GM21737 (cell line): ENCODE results near the gene ROR1.
"Not testable (repeated sequence)": the region's sequence is repeated elsewhere in the genome, so short reads cannot be mapped to it uniquely, and the experiment has no call there.

Experiments used
- ATAC-seq: cut with Tn5 transposase; IDR thresholded peaks from one replicate; pipeline ENCODE4 v1.9.1; 2021; ENCODE audit warnings: mild to moderate bottlenecking, moderate library complexity; ENCODE audit not compliant: unreplicated experiment

ROR1 gene

GRCh38 chr1:64196074-64196870, 422.5 kb downstream of the ROR1 start:
- no peak for ATAC-seq

- no peak for ATAC-seq
Measured at GRCh38 chr1:64197076-64197475, 423.3 kb downstream of the ROR1 start.

GRCh38 chr1:64199154-64199553, 425.3 kb downstream of the ROR1 start:
- ATAC-seq, result no peak

GRCh38 chr1:64200064-64200463, 426.2 kb downstream of the ROR1 start:
- ATAC-seq, result no peak

DNA sequence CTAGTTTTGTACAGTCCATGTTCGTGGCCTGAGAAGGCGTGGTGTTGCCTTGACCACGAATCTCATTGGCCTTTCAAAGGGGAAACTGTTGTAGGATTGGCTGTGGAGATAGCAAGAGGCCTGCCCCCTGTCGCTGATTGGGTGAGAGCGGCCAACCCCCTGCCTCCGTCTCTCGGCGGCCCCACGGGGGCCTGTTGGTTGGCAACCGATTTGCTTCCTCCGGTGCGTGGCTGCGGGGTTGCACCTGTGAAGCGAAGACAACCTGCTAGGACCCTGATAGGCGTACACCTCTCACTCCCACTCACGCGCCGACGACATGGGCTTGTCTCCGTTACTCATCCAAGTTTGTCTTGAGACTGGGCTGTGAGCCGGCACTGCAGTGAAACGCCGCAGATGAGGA, 429.6 kb downstream of the ROR1 start, which contains the start of gene UBE2U:
Gene UBE2U, plus strand, starts transcription at position 204 of the 400 bp plus-strand sequence. CDS start 428 bp downstream, outside the sequence.
- ATAC-seq, result no peak

DNA sequence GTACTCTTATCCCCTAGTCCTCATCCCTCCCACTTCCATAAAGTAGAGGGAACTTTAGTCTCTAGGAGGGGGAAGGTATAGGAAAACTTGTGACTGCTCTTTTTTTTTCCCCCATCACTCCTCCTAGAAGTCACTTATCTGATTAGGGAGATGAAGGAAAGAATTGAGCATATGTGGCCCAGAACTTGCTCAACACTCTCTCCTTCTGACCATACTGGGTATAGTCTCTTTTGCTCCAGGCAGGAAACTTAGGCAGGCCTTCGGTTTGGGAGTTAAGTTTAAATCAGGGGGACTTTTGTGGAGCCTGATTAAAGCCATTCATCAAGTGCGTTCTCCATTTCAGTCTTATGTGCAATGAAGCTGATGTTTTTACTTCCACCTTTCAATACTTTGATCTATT, 435.4 kb downstream of the ROR1 start:
- no peak for ATAC-seq

DNA sequence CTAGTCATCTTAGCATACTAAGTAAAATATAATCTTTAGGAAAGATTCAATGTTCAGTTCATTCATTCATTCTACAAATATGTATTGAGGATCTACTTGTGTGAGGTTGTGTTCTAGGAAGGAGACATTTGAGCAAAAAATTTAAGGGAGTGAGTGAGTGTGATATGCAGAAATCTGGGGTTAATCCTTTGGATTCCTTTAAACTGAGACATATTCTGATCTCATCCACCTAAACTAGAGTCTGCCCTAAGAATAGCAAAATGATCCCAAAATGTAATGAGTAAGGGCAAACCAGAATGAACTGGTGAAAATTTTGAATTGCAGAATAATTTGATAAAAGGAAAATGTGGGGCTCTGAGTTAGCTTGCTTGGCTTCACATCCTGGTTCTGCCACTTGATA, 438.2 kb downstream of the ROR1 start:
- no peak for ATAC-seq

GRCh38 chr1:64215576-64215975, 441.8 kb downstream of the ROR1 start:
- ATAC-seq, result no peak

DNA sequence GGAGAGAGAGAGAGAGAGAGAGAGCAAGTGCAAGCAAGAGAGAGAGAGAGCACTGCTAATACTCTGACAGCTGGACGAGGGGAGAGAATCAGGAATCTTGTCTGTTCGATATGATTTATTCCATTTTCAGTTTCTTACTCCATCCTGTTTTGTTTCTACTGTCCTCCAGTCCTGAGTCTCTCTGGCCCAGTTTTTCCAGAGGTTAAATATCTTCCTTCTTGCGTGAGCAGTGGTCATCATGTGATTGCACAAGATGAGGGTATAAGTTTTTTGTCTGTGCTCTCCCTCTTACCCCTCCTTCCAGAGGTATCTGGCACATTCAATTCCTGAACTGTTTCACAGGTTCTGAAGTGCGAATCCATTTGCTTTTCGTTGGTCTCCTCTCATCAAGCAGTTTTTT, 446.4 kb downstream of the ROR1 start:
- ATAC-seq, result no peak

GRCh38 chr1:64223329-64224151, 449.7 kb downstream of the ROR1 start:
- no peak for ATAC-seq

GRCh38 chr1:64224236-64224635, 450.4 kb downstream of the ROR1 start:
- ATAC-seq, result not testable (repeated sequence)

- ATAC-seq, result no peak
Measured at GRCh38 chr1:64228167-64228957, 454.5 kb downstream of the ROR1 start.

DNA sequence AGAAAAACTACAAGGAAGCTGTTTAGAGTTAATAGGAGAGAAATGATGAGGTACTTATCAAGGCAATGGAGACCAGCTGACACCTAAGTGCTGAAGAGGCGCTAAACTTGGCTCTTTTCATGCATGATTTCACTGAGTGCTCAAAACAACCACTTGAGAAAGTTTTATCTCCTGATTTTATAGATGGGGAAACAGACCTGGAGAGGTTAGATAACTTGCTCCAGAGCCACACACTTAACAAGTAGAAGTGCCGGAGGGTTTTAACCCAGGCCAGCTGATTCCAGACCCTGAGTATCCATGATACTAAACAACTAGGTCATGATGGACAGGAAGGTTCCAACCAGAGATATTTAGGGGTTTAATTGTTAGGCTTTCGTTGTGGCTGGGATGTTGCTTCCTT, 455.5 kb downstream of the ROR1 start:
- no peak for ATAC-seq
